ENCODE measurements around the gene FCGR3B.
A peak's percentile ranks its signal among the peaks of the same experiment; 100 is the strongest.
"Not testable (repeated sequence)": the region's sequence is repeated elsewhere in the genome, so short reads cannot be mapped to it uniquely, and the experiment has no call there.

FCGR3B gene

DNA sequence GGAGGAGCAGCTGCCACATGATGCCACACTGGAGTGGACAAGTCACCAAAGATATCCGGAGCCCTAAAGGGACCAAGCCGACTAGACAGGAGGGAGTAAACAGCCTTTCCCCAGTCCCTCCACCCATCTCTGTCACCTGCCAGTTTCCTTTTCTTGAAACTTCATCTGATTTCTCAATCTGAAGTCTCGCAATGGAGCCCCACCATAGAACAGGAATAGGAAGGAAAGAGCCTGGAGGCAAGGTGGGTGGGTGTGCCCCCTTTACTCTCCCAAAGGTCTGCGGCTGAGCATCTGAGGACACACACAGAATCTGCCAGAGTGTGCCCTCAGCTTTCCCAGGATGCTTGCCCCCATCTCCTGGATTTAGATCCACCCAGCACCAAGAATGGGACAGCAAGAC is at the start of gene FCGR3B:
Gene FCGR3B (minus strand): TSS at position 101 of the 400 bp plus-strand sequence. CDS start 82 bp downstream, at position 19.
- TF ChIP-seq HDGF (IDR thresholded peaks at IDR 0.05; ENCODE audit: borderline replicate concordance) (no peak), SP1 (IDR thresholded peaks at IDR 0.05) (no peak), NFRKB (IDR thresholded peaks at IDR 0.05) (no peak), TARDBP (IDR thresholded peaks at IDR 0.05) (no peak), CTBP1 (IDR thresholded peaks at IDR 0.05; ENCODE audit: borderline replicate concordance) (no peak), LEF1 (IDR thresholded peaks at IDR 0.05; ENCODE audit: borderline replicate concordance) (no peak), L3MBTL2 (conservative IDR thresholded peaks at IDR 0.05) (no peak), FOXM1 (IDR thresholded peaks at IDR 0.05; ENCODE audit: borderline replicate concordance) (no peak), SUZ12 (IDR thresholded peaks at IDR 0.05) (no peak), ARNT (IDR thresholded peaks at IDR 0.05) (no peak), ZNF384 (IDR thresholded peaks at IDR 0.05) (no peak), BHLHE40 (IDR thresholded peaks at IDR 0.05; ENCODE audit: borderline replicate concordance) (no peak), FOXA1 (IDR thresholded peaks at IDR 0.05) (no peak), ELF4 (IDR thresholded peaks at IDR 0.05) (no peak), FOXK2 (IDR thresholded peaks at IDR 0.05) (no peak)
- TF ChIP-seq, protein P1, sequence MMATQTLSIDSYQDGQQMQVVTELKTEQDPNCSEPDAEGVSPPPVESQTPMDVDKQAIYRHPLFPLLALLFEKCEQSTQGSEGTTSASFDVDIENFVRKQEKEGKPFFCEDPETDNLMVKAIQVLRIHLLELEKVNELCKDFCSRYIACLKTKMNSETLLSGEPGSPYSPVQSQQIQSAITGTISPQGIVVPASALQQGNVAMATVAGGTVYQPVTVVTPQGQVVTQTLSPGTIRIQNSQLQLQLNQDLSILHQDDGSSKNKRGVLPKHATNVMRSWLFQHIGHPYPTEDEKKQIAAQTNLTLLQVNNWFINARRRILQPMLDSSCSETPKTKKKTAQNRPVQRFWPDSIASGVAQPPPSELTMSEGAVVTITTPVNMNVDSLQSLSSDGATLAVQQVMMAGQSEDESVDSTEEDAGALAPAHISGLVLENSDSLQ (IDR thresholded peaks at IDR 0.05): no peak
- no peak for DNase-seq (ENCODE audit: extremely low spot score)
- CTCF ChIA-PET: no interaction called here
- POLR2A ChIA-PET: no interaction called here

DNA sequence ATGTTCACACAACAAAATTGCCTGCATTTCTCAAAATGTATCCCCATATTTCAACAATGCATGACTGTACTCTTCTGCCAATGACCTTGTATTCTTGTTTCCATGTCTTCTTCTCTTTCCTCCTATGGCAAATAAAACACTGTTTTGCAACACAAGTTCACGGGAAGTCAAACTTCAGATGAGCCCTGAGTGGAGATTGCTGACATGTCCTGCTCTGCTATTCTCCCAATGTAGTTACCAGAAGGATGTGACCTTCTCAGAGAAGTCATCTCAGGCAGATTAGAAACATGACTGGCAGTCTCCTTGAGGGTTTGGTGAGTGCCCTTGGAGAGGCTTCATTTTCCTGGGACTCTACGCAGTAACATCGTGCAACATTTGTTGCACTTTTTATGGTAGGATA is 47.5 kb upstream of the FCGR3B start:
- ChIA-PET POLR2A (no interaction called here), CTCF (no interaction called here)
- no peak for DNase-seq (ENCODE audit: extremely low spot score)
- TF ChIP-seq NFRKB (IDR thresholded peaks at IDR 0.05) (no peak), CTBP1 (IDR thresholded peaks at IDR 0.05; ENCODE audit: borderline replicate concordance) (no peak), ARNT (IDR thresholded peaks at IDR 0.05) (no peak), L3MBTL2 (conservative IDR thresholded peaks at IDR 0.05) (no peak), HDGF (IDR thresholded peaks at IDR 0.05; ENCODE audit: borderline replicate concordance) (no peak), ELF4 (IDR thresholded peaks at IDR 0.05) (no peak), FOXK2 (IDR thresholded peaks at IDR 0.05) (no peak)
- TF ChIP-seq, protein P1 (IDR thresholded peaks at IDR 0.05): no peak

DNA sequence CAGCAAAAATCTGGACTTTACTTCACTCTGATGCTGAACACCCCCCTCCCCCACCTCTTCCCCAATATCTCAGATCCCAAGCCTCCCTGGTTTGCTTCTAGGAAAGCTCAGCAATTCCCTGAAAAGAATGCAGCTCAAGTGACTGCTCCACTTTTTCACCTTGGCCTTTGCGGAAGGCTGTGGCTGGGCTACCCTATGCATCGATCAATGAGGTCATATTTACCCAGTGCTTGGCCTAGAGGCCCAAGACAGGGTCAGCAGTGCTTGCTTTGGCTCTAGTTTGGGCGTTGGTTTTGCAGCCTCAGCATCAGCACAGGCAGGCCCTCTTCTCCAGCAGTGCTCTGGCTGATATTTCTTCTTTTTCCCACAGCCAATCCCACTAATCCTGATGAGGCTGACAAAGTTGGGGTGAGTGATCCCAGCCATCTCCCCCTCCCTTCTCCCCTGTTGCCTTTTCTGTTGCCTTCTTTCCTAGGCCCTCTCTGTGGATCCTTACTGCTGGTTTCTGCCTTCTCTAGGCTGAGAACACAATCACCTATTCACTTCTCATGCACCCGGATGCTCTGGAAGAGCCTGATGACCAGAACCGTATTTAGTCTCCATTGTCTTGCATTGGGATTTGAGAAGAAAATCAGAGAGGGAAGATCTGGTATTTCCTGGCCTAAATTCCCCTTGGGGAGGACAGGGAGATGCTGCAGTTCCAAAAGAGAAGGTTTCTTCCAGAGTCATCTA is 46.1 kb upstream of the FCGR3B start:
- TF ChIP-seq SUZ12 (IDR thresholded peaks at IDR 0.05) (no peak), SP1 (IDR thresholded peaks at IDR 0.05) (no peak), ZNF384 (IDR thresholded peaks at IDR 0.05) (no peak), FOXM1 (IDR thresholded peaks at IDR 0.05; ENCODE audit: borderline replicate concordance) (no peak), TARDBP (IDR thresholded peaks at IDR 0.05) (no peak), NFRKB (IDR thresholded peaks at IDR 0.05) (no peak), ELF4 (IDR thresholded peaks at IDR 0.05) (no peak), ARNT (IDR thresholded peaks at IDR 0.05) (no peak), FOXK2 (IDR thresholded peaks at IDR 0.05) (no peak), HDGF (IDR thresholded peaks at IDR 0.05; ENCODE audit: borderline replicate concordance) (no peak), BHLHE40 (IDR thresholded peaks at IDR 0.05; ENCODE audit: borderline replicate concordance) (no peak), LEF1 (IDR thresholded peaks at IDR 0.05; ENCODE audit: borderline replicate concordance) (no peak), L3MBTL2 (conservative IDR thresholded peaks at IDR 0.05) (no peak)
- TF ChIP-seq, protein P1 (IDR thresholded peaks at IDR 0.05): no peak
- ChIA-PET CTCF (no interaction called here), POLR2A (no interaction called here)
- peak; percentile 9 for DNase-seq (ENCODE audit: extremely low spot score)

DNA sequence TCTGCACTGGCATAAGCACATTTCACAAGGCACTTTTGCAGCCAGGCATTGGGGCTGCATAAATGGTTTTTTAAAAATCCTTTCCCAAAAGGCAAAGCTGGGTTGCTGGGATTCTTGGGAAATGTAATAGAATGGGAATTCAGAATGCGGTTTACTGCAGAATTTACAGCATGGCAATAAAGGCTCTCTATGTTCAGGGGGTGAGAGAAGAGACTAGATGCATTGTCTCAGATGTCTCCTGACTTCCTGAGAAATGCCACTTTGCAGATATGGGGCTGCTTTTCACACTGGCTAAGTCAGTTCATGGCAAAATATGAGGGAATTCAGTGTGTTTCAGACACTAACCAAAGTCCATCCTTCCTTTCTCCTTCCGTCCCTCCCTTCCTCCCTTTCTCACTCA is 45.5 kb upstream of the FCGR3B start:
- DNase-seq (ENCODE audit: extremely low spot score): no peak
- ChIA-PET POLR2A (no interaction called here), CTCF (no interaction called here)
- TF ChIP-seq FOXM1 (IDR thresholded peaks at IDR 0.05; ENCODE audit: borderline replicate concordance) (no peak), L3MBTL2 (conservative IDR thresholded peaks at IDR 0.05) (no peak), FOXK2 (IDR thresholded peaks at IDR 0.05) (no peak), LEF1 (IDR thresholded peaks at IDR 0.05; ENCODE audit: borderline replicate concordance) (no peak), ZNF384 (IDR thresholded peaks at IDR 0.05) (no peak), FOXA1 (IDR thresholded peaks at IDR 0.05) (no peak), HDGF (IDR thresholded peaks at IDR 0.05; ENCODE audit: borderline replicate concordance) (no peak), SUZ12 (IDR thresholded peaks at IDR 0.05) (no peak), ARNT (IDR thresholded peaks at IDR 0.05) (no peak)
- TF ChIP-seq, protein P1 (IDR thresholded peaks at IDR 0.05): no peak

DNA sequence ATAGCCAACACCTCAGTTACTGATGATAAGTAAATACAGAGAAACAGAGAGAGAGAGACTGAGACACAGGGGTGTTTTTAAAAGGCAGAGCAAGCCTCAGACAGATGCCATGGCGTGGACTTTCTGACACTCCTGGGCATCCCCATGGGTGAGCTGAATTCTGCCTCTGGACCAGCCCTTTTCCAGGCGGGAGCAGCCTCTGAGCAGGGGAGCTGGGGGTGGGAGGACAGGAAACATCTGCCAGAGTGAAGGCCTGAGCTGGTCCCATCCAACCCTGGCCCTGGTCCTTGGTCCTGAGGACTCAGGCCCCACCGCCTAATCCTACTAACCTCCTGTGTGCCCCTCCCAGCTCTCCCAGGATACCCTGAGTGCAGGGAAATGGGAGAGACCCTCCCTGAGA is 43.9 kb upstream of the FCGR3B start:
- CTCF ChIA-PET: not testable (repeated sequence)

DNA sequence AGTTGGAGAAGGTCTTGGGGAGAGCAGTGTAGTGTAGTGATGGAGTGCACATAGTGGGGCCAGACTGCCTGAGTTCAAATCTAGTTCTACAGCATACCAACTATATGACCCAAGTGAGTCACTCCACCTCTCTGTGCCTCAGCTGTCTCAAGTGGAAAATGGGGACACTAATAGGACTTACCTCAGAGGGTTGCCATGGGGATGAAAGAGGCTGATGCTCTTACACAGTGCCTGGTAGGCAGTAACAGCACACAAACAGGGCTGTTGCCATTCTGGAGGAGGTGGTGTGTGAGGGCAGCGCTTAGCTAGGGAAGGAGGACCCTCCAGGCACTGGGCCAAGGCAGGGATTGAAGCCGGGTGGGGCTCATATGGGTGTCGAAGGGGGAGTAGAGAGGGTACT is 43.5 kb upstream of the FCGR3B start:
- DNase-seq (ENCODE audit: extremely low spot score); CTCF ChIA-PET; POLR2A ChIA-PET: not testable (repeated sequence)

More for the DNA sequence above, 43.9 kb upstream of the FCGR3B start:
- POLR2A ChIA-PET; DNase-seq (ENCODE audit: extremely low spot score): not testable (repeated sequence)

DNA sequence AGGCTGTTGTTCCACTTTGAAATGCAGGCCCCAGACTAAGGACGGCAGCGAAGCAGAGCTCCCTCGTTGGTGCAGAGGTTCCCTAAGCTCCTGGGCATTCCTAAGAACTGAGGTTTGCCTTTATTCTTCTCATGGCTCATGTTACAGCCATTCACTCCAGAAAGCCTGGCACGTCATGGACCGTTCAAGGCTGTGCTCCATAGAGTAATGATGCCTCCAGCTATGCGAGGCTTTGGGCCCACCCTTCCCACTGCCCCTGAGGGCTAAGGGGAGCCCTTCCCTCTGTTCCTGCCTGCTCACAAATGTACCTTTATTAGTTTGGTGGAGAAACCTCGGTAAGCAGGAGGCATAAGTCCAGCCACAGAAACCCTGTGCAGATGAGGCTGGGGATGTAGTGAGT is 42.5 kb upstream of the FCGR3B start:
- DNase-seq (ENCODE audit: extremely low spot score); POLR2A ChIA-PET; CTCF ChIA-PET: not testable (repeated sequence)

DNA sequence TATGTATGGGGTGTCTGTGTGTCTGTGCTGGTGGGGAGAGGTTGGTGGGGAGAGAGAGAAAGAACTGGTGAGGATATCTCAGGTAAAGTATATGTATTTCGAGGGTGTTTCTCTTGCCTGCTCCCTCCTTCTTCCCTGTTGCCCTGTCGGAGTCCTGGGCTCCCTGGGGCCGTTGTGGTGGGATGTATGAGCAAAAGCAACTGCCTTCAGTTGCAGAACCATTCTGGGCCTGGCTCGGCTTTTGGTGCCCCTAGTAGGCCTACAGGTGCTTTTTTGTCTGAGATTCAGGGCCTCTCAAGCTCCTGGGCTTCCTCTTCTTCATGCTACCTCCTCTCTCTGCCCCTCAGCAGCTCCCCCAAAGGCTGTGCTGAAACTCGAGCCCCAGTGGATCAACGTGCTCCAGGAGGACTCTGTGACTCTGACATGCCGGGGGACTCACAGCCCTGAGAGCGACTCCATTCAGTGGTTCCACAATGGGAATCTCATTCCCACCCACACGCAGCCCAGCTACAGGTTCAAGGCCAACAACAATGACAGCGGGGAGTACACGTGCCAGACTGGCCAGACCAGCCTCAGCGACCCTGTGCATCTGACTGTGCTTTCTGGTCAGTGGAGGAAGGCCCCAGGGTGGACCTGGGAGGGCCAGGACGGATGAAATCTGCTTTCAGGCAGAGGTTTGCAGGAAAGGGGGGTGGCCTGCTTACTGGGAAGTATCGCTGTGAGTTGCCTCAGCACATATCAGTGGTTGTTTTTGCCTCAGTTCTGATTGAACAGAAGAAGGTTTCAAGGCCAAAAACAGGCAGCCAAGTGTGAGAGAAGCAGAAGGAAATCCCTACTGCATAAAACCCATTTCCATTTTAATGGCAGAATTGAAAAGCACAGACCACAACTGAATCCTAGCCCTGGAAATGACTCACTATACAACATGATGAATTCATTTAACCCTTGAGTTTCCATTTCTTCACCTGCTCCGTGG is 40.4 kb upstream of the FCGR3B start:
- DNase-seq (ENCODE audit: extremely low spot score); POLR2A ChIA-PET; CTCF ChIA-PET: not testable (repeated sequence)

DNA sequence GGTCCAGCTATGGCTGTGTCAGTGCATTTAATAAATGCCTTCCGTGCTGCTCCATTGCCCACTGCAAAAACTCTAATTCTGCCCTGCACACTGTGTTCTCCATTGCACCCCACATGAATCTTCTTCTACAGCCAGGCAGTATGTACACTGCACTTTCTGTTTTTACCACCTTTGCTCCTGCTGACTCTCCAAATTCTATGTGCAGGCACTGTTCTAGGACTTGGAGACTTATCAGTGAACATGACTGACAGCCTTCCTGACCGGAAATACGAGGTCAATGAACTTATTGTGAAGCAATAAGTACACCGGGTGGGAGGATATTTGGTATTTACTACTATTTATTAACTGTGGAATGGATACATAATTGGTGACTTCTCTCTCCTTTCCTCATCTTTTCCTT is 33.7 kb upstream of the FCGR3B start:
- DNase-seq (ENCODE audit: extremely low spot score); CTCF ChIA-PET; POLR2A ChIA-PET: not testable (repeated sequence)

DNA sequence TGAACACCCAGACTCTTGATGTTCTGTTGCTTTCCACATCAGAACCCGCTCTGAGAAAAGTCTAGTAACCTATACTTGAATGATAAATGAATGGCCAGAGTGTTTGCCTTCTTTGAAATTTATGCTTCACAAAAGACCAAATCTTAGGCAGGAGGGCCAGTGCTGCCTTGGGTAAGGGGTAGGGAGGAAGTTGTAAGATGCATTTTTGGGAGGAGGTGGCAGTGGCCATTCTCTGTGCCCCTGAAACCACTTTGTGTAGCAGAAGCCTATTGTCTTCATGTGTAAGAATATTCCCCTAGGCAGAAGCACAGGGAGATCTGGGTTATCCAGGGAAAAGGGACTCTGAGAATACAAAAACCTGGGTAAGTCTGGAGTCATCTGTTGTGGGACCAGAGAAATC is 32.6 kb upstream of the FCGR3B start:
- DNase-seq (ENCODE audit: extremely low spot score); CTCF ChIA-PET; POLR2A ChIA-PET: not testable (repeated sequence)
